ENCODE results near the gene GOLIM4. TPM values are rescaled to one million over a fixed set of nuclear protein-coding genes. Genes with fewer than 3 reads are reported as not detected.

The GOLIM4 gene
- polyA plus RNA-seq, 1 of the 3 experiments (the other 2 are of a cell fraction): 42.3 TPM

DNA sequence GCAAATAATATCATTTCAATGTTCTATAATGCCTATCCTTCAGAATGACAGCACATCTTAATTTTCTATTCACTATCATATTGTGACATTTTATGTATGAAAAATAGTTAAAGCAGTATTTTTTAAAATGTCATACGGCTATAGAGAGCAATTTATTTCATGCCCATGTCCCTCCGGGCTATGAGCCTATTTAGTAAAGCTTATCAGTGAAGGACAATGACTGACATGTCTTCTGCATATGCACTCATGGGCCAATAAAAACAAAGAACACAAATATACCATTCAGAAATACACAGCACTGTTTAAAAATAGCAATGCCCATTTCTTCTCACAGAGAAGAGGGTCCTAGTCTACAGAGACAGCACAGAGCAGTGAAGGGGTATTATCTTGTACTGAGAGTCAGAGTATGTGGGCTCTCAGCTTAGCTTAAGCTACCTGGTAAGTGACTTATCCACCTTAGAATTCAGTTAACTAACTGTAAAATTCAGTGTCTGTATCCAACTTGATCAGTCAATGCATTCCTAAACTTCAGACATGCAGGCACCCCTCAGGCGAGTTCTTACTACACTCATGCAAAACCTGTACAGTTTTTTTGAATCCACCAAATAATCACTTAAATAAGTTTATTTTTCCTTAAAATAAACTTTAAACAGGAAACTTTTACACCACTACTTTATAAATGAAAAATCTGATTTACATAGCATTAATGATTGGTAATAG, 9.0 kb downstream of the GOLIM4 start:
- TF ChIP-seq FOXM1 (IDR thresholded peaks at IDR 0.05; ENCODE audit: low read depth) (no peak), EP300 (IDR thresholded peaks at IDR 0.05; ENCODE audit: borderline replicate concordance in 1 of 2, low read depth in 1 of 2, low read length in 1 of 2) (peak in 1 of 2 experiments; percentile 20; a peak in 1 of 4 replicates)

DNA sequence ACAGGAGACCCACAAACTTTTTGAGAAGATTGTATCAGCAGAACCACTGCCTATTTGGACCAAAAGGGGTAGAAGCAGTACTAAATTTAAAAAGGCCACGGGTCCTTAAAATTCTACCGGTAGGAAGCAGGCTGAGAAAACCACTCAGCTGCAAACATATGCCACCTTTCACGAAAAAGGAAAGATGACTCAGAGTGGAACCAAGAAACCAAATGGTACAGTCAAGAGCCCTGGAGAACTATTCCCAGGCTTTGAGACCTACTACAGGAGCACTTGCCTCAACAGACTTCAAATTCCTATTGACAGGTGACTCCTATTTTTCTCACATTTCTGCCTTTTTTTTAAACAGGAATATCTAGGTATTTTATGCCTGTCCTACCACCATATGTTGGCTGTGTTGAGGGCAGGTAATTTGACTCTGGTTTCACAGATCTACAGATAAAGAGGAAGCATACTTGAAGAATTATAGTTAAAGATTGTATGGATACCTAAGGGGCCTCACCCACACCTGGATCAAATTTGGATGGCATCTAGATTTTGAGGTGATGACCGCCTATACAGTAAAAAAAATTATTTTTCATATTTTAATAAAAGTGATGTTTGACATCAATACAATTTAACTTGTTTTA, 10.1 kb downstream of the GOLIM4 start:
- DNase-seq: no peak
- no peak overlapping the region for H2AFZ ChIP-seq (ENCODE audit: low read depth)
- no peaks in the 10 kb centered on the region for H3K27me3 ChIP-seq (ENCODE audit: insufficient read depth)
- H4K20me1 ChIP-seq (ENCODE audit: insufficient read depth): peaks cover 59% of the 10 kb centered on the region
- WGBS (ENCODE audit: low lambda C conversion rate): 87% methylated on average over 4 of the region's 4 CpGs
- TF ChIP-seq, protein P1, sequence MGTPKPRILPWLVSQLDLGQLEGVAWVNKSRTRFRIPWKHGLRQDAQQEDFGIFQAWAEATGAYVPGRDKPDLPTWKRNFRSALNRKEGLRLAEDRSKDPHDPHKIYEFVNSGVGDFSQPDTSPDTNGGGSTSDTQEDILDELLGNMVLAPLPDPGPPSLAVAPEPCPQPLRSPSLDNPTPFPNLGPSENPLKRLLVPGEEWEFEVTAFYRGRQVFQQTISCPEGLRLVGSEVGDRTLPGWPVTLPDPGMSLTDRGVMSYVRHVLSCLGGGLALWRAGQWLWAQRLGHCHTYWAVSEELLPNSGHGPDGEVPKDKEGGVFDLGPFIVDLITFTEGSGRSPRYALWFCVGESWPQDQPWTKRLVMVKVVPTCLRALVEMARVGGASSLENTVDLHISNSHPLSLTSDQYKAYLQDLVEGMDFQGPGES (IDR thresholded peaks at IDR 0.05; ENCODE audit: low read depth, low read length): no peak
- no peak for TF ChIP-seq CHD2 (IDR thresholded peaks at IDR 0.05; ENCODE audit: low read length, partially characterized antibody)
- TF ChIP-seq, protein P2, sequence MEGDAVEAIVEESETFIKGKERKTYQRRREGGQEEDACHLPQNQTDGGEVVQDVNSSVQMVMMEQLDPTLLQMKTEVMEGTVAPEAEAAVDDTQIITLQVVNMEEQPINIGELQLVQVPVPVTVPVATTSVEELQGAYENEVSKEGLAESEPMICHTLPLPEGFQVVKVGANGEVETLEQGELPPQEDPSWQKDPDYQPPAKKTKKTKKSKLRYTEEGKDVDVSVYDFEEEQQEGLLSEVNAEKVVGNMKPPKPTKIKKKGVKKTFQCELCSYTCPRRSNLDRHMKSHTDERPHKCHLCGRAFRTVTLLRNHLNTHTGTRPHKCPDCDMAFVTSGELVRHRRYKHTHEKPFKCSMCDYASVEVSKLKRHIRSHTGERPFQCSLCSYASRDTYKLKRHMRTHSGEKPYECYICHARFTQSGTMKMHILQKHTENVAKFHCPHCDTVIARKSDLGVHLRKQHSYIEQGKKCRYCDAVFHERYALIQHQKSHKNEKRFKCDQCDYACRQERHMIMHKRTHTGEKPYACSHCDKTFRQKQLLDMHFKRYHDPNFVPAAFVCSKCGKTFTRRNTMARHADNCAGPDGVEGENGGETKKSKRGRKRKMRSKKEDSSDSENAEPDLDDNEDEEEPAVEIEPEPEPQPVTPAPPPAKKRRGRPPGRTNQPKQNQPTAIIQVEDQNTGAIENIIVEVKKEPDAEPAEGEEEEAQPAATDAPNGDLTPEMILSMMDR (IDR thresholded peaks at IDR 0.05): no peak
- no peak for TF ChIP-seq FOXM1 (IDR thresholded peaks at IDR 0.05; ENCODE audit: low read depth)
- TF ChIP-seq, protein P3, sequence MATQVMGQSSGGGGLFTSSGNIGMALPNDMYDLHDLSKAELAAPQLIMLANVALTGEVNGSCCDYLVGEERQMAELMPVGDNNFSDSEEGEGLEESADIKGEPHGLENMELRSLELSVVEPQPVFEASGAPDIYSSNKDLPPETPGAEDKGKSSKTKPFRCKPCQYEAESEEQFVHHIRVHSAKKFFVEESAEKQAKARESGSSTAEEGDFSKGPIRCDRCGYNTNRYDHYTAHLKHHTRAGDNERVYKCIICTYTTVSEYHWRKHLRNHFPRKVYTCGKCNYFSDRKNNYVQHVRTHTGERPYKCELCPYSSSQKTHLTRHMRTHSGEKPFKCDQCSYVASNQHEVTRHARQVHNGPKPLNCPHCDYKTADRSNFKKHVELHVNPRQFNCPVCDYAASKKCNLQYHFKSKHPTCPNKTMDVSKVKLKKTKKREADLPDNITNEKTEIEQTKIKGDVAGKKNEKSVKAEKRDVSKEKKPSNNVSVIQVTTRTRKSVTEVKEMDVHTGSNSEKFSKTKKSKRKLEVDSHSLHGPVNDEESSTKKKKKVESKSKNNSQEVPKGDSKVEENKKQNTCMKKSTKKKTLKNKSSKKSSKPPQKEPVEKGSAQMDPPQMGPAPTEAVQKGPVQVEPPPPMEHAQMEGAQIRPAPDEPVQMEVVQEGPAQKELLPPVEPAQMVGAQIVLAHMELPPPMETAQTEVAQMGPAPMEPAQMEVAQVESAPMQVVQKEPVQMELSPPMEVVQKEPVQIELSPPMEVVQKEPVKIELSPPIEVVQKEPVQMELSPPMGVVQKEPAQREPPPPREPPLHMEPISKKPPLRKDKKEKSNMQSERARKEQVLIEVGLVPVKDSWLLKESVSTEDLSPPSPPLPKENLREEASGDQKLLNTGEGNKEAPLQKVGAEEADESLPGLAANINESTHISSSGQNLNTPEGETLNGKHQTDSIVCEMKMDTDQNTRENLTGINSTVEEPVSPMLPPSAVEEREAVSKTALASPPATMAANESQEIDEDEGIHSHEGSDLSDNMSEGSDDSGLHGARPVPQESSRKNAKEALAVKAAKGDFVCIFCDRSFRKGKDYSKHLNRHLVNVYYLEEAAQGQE (IDR thresholded peaks at IDR 0.05; ENCODE audit: low read depth, low read length): no peak
- no peak for TF ChIP-seq NRF1 (IDR thresholded peaks at IDR 0.05; ENCODE audit: low read depth, low read length)
- no peak for TF ChIP-seq MXI1 (IDR thresholded peaks at IDR 0.05; ENCODE audit: low read depth, low read length)
- no peak for TF ChIP-seq TCF12 (IDR thresholded peaks at IDR 0.05)
- no peak for TF ChIP-seq FOXJ3 (CRISPR knock-in tag; IDR thresholded peaks at IDR 0.05)
- no peaks in the 10 kb centered on the region for H3K9me3 ChIP-seq
- ChIA-PET CTCF (interaction anchor here (1.2 to 1.7 kb wide), 3 partner anchors 9 to 85 kb away, joined by 4 read pairs; no protein-coding TSS in a partner anchor), POLR2A (no interaction called here)
- no peak overlapping the region for H3K4me2 ChIP-seq
- H3K4me1 ChIP-seq (ENCODE audit: control insufficient read depth in 1 of 2, insufficient read depth in 2 of 2, low read depth in 1 of 2, low read length in 1 of 2): peaks cover 4 to 15% of the 10 kb centered on the region in 2 experiments; a peak in 3 of 4 replicates
- no peak overlapping the region for H3K9ac ChIP-seq
- no peaks in the 10 kb centered on the region for H3K36me3 ChIP-seq (replicated peaks in 1 of 2; ENCODE audit: control insufficient read depth in 1 of 2, insufficient read depth in 2 of 2, low read length in 1 of 2)
- H3K4me3 ChIP-seq (ENCODE audit: low read depth in 2 of 2, low read length in 1 of 2): no peak overlapping the region
- peaks cover 4% of the 10 kb centered on the region for H3F3A ChIP-seq (replicated peaks; ENCODE audit: insufficient read depth)
- no peaks in the 10 kb centered on the region for H3K9me2 ChIP-seq
- H3K79me2 ChIP-seq (ENCODE audit: insufficient read depth): peaks cover 100% of the 10 kb centered on the region
- no peak overlapping the region for H3K27ac ChIP-seq (ENCODE audit: low read depth in 2 of 2, low read length in 1 of 2)

More for the DNA sequence above, 9.0 kb downstream of the GOLIM4 start:
- H3K36me3 ChIP-seq (replicated peaks in 1 of 2; ENCODE audit: control insufficient read depth in 1 of 2, insufficient read depth in 2 of 2, low read length in 1 of 2): no peaks in the 10 kb centered on the region
- CTCF ChIA-PET: interaction anchor here (0.9 to 1.3 kb wide), 4 partner anchors 8 to 125 kb away, joined by 3 to 5 read pairs (median 4); no protein-coding TSS in a partner anchor
- peaks cover 4% of the 10 kb centered on the region for H3F3A ChIP-seq (replicated peaks; ENCODE audit: insufficient read depth)
- H3K4me3 ChIP-seq (ENCODE audit: low read depth in 2 of 2, low read length in 1 of 2): no peak overlapping the region
- no peaks in the 10 kb centered on the region for H3K9me2 ChIP-seq
- H3K79me2 ChIP-seq (ENCODE audit: insufficient read depth): peaks cover 100% of the 10 kb centered on the region
- H3K4me1 ChIP-seq (ENCODE audit: control insufficient read depth in 1 of 2, insufficient read depth in 2 of 2, low read depth in 1 of 2, low read length in 1 of 2): peaks cover 11 to 14% of the 10 kb centered on the region in 2 experiments
- no peak overlapping the region for H2AFZ ChIP-seq (ENCODE audit: low read depth)
- POLR2A ChIA-PET: interaction anchor here (1.1 kb wide), 1 partner anchor 8 kb away, joined by 3 read pairs; no protein-coding TSS in a partner anchor
- no peaks in the 10 kb centered on the region for H3K9me3 ChIP-seq
- H3K27me3 ChIP-seq (ENCODE audit: insufficient read depth): no peaks in the 10 kb centered on the region
- no peak overlapping the region; a peak in 1 of 4 replicates for H3K27ac ChIP-seq (ENCODE audit: low read depth in 2 of 2, low read length in 1 of 2)
- 83% methylated on average over 3 of the region's 3 CpGs for WGBS (ENCODE audit: low lambda C conversion rate)
- peaks cover 59% of the 10 kb centered on the region for H4K20me1 ChIP-seq (ENCODE audit: insufficient read depth)
- H3K9ac ChIP-seq: no peak overlapping the region
- no peak overlapping the region for H3K4me2 ChIP-seq
- DNase-seq: no peak
